ENCODE data around the gene BTRC. TPM values are rescaled to one million over a fixed set of nuclear protein-coding genes. Genes with fewer than 3 reads are reported as not detected.

Gene BTRC
- polyA plus RNA-seq, 5 donors, result 22.7 to 26.1 (median 25.7) TPM

DNA sequence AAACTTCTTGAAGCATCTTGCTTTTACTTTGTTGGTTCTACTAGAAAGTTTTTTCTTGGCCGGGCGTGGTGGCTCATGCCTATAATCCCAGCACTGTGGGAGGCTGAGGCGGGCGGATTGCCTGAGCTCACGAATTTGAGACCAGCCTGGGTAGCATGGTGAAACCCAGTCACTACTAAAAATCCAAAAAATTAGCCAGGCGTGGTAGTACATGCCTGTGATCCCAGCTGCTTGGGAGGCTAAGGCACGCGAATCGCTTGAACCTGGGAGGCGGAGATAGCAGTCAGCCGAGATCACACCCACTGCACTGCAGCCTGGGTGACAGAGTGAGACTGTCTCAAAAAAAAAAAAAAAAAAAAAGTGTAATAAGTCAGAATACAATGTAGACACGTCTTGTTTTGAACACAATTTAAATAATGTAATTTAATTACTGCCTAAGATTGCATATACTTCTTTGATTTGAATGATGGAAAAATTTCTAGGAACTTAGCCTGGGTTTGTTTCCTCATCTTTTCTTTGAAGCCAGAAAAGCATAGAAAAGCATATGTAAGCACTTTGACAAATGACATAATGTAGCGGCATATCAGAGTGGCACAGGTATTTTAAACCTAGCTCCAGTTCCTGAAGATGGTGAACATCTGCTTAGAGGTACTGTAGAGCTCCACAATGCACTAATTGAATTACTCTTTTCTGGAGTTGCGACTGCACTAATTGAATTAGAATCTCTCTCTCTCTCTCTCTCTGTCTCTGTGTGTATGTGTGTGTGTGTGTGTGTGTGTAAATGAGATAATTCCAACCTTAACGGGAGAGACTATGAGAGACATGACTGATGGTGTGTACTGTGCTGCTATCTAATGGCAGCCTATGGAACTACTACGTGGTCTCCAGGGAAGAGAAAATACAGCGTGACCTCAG lies 87.8 kb downstream of the BTRC start:
- DNase-seq, result peak; percentile 24 to 46

DNA sequence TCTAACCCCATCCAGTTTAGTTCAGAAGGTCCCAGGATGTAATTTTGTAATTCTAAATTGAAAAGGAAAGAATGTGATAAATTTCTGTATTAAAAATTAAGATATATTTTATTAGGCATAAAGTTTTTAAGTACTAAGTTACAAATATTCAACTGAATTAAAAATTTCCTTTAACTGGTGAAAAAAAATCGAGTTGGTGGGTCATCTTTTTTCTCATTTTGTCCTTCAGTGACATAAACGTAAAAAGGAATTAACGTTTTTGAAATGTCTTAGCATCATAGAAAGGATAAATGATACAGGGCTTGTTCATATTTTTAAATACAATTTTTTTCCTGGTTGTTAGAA lies 88.5 kb downstream of the BTRC start:
- no peak for DNase-seq

DNA sequence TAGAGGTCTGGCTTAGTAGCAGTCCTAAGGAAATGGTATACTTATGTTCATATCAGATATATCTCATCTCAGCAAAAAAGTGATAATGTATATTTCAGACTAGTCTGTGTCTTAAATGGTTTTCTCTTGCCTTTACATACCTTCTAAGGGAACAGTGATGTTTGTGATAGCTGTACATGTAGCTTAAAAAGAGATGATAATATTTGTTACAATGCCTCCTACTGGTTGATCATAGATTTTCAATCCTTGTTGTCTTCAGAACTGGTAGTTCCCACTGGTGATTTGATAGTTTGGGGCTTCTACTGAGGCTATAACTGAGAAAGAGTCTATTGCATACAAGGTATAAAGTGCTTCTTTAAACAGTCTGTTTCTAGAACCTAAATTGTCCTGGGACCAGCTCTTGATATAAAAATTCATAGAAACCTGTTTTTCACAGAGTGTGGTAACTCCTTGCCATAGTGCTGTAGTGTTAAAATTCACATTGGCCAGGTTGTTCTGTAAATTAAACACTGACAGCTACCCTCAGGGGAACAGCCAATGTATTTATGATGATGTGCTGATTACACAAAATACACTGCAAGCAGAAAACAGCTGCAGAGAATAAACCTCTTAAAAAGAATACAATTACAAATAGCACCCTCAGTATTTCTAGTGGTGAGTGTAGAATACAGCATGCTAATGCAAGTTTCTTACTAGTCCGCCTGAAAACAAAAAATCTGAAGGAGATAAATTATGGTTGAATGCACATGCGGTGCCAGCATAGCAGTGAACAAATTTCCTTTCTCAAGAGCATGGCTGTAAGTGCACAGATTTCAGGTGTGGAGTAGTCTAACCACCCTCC lies 90.3 kb downstream of the BTRC start:
- no peak for DNase-seq

DNA sequence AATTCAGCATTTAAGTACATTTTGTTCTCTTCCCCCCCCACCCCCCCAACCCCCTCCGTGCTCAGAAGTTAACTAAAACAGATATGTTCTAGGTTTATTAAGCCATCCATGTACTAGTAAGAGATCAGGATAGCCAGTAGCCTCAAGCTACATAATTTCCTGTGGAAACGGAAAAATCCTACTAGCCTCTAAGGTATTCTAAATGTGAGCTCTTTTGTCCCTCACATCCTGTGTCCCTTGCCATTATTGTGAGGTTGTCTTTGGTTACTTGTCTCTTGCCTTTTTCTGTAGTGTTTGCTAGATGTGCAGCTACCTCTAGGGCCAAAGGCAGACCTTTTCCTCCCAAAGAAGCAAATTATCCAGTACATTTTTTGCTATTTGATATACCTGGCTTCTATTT lies 92.1 kb downstream of the BTRC start:
- DNase-seq, result no peak

DNA sequence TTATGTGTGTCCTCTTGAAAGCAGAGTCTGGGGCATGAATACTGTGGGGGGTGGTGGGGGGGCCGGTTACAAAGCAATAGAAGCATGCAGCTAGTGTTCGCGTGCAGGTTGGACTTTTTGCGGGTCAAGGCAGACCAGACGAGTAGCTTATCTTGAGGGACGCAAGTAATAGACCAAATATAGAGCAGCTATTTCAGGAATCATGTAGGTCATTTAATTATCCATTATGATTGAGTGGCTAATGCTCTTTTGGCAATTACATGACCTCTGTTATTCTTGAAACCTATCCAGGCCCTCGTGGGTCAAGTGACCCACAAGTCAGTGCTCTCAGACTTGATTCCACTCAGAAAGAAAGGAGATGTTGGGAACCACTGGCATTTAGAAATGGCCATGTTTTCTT lies 93.0 kb downstream of the BTRC start:
- no peak for DNase-seq

DNA sequence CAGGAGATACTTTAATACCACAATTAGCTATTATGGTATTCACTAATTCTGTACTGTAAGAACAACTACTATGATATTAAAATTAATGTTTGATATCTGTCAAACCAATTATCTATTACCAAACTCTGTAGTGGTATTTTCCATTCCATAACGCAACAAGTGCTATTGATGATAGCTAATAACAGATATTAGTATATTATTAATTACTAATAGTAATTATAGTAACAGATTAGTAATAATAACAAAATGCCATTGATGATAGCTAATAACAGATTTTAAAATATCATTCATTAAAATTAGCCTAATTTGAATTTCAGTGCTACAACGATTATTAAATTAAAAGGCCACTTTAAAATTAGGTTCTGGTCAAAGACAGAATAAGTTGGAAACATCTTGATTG lies 93.5 kb downstream of the BTRC start:
- no peak for DNase-seq

DNA sequence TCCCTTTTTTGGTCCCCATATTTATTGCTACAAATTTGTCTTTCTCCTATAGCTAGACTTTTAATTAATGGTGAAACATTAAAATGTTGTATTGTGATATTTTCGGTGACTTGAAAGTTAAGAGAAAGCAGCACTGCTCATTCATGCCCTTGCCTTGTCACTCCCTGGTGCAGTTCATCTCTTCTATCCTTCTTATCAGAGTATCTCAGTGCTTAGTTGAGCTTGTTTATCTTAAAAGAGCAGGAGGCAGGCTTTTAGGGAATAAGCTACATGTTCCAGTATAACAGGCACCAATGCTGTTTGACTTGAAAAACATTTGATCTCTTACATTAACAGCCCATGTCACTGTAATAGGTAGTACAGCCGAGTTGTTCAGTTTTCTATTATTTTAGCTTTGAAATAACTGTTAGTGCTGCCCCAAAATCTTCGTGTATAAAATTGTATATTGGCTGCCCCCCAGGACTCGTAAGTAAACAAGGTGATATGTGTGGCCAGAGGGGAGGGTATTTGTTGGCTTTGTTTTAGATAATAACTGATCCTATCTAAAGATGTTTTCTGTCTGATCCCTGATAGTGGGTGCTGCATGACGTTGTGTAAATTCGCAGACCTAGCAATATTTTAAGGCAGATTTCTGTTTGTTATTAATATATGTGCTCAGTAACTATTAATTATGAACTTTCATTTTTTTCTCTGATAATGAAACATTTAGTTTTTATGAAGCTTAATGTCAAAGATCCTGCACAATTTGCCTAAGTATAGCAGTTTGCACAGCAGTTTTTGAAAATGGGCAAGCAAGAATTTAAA lies 96.5 kb downstream of the BTRC start:
- DNase-seq, result no peak

DNA sequence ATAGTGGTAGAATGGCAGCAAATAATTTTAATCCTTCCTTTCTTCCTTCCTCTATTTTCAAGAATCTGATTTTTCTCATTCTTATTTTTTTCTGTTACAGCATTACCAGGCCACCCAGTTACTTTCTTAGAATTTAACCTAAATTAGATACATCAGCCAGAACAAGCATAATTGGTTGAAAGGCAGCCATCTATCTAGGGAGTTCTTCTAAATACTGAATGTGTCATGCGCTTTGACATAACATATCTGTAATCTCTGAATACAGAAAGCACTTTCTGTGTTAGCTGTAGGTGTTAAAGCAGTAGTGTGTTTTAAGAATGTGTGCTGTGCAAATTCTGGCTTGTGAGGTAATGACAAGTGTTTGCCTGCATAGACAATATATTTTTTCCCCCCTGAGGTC lies 97.3 kb downstream of the BTRC start:
- no peak for DNase-seq

DNA sequence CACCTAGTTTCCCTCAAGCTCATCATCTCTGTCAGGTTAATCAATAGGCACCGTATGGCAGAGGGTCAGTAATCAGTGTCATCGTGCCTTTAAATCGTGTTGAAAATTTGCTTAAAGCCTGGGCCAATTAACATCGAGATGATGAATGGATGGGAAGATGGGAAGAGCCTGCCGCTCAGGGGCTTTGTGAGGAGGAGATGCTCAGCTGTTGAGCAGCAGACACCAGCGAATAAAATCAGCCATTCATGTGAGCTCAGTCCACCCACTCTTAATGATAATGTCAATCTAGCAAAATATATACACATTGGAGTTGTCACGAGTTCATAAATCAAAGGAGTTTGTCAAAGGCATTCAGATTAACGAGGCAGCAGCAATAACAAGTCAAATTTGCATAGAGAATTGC lies 97.7 kb downstream of the BTRC start:
- DNase-seq, result no peak

DNA sequence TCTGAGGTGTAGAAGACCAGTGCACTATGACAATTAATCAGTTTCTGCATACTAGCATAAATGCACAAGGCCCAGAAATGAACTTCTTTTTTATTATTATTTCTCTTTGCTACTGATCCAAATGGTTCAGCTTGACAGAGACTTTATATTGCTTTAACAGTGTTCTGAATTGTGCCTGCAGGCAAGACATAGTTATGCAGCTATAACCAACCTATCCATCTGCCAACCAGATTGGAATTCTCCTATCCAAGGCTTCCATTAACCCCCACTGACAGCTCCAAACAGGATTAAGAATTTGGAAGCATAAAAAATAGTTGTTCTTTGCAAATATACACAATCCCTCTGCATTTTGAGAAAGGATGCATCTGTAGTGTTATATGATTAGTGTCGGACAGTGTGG lies 98.2 kb downstream of the BTRC start:
- no peak for DNase-seq

DNA sequence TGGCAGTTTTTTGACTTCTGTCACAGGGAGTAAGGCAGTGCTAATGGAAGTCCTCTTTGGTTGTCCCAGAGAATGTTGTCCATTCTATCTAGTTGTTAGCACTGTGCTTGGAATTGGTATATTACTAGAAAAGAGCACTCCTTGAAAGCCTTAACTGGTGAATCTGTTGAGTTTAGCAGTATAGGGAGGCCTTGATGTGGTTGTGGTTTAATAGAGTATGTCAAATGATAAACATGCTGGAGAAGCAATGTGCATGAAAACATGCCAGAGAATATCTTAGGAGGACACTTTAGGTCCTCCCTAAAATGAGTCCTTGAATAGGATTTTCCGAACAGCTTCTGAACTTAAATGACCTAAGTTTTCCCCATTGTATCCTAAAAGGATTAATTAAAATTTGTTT lies 98.6 kb downstream of the BTRC start:
- DNase-seq, result no peak

DNA sequence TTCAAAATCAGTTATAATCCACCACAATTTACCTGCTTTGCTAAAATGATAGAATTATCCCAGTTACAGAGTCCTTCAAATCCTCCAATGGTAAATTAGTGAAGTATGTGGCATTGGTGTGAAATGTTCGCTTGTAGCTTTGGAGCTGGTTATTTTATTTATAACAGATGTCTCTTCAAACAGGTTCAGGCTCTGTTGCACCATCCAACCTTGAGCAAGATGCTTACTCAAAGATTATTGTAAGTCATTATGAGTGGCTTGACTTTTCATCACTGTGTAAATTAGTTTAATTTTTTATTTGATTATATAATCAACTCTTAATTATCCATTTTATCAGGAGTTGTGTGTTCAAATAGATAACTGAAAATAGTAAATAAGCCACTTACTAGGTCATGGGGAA lies 99.4 kb downstream of the BTRC start:
- no peak for DNase-seq

DNA sequence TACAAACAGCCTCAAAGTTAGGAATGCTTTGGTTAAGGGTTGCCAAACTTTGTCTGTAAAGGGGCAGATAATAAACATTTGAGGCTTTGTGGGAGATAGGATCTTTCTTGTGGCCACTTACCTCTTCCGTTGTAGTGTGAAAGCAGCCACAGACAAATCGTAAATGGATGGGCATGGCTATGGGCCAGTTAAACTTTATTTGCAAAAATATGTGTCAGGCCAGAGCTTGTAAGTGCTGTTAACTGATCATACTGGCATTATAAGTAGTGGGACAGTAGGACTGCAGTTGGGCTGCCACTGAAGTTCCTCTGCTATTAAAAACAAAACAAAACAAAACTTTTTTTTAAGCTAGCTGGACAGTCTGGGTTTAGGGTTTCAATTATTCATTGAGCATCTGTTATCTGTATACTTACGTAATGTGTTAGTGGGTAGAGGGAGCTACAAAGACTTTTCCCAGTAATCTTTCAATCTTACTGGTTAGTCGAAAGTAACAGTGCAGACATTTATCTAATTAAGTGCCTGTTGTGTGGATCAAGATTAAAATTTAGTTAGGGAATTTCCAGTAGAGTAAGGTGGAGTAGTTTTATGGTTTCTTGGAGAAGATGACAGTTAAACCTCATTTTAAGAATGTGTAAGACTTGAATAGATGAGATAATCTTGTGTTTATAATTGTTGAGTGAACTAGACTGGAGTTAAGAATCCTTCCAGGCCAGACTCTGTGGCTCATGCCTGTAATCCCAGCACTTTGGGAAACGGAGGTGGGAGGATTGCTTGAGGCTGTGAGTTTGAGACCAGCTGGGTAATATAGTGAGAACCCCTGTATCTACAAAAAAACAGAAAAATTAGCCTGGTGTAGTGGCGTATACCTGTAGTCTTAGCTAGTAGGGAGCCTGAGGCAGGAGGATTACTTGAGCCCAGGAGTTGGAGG lies 100.1 kb downstream of the BTRC start:
- no peak for DNase-seq

DNA sequence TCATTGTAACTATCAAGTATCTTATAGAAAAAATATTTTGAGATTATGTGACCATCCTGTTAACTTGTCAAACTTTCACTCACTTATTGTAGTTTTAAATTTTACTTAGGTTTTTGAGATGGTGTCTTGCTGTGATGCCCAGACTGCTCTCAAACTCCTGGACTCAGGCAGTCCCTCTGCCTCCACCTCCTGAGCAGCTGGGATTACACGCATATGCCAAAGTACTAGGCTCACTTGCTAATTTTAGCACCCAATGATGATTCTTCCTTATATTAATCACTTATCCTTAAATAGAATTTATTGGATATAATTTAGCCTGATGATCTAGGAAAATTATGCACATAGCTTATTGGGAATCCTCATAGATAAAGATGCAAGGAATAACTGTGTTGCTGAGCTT lies 104.9 kb downstream of the BTRC start:
- DNase-seq, result no peak

DNA sequence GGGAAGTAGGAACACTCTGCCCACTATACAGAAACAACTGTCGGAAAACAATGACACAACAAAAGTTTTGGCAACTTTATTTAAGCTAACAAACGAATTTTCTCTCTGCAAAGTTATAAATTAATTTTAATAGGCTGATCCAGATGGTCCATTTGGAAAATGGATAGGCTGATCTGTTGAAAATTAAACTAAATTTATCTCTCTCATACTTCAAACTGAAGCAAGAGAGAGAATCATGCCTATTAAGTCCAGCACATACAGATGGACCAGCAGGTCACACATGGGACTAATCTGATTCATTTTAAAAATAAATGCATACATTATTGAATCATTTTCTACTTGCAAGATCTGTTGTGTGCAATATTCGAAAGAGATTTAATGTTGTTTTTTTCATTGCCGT lies 110.1 kb downstream of the BTRC start:
- DNase-seq, result no peak

DNA sequence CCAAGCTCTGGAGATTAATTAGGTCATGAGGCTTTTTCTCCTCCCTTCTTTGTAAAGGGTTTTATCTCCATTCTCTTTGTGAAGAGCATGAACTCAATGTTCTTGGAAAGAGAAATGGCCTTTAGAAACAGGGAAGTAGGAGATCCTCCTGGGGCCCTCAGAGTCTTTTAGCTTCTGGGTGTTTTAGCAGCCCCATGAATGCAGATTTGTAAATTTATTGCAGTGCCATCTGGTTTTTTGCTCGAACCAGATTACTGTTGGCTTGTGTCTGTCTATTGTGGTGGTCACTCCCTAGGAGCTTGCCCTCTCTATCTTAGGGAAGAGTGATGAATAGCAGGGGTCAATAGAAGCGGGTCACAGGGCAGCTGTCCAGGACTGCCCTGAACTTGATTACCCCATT lies 110.6 kb downstream of the BTRC start:
- no peak for DNase-seq

DNA sequence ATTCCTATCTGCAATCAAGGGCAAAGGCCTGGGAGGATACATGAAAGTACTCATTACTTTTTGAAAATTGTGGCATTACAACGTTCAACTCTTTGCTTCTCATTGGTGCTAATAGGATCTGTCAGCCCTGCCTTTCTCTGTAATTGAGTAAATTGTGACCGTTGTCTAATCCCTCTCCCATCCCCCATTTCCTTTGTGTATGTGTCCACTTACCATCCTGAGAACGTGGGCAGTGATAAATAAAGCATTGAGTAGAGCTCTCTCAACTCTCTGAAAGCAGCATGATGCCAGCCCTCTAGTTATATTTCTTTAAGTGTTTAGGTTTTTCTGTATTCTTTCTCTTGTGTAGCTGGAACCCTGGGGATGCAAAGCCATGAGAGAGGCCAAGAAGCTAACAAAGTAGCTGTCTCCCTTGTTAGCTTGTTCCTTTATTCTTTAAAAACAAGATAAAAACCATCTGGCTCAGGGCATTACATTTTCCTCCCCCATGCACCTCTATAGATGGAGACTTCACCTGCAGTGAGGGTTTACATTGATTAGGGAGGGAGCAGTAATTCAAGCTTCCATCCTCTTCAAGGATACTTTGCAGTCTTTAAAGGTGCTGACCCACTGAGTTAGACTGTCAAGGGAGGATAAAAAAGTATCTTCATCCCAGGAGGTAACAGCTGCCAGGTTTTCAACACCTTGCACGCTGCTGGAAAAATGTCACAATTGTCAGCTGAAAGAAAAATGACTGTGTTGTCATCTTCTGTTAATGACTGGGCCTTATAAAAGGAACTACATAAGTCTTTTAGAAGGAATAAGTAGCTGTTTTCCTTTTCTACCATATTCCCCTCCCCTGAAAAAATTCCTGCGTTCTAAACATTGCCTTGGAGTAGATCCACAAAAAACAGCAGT lies 112.3 kb downstream of the BTRC start:
- DNase-seq, result no peak

DNA sequence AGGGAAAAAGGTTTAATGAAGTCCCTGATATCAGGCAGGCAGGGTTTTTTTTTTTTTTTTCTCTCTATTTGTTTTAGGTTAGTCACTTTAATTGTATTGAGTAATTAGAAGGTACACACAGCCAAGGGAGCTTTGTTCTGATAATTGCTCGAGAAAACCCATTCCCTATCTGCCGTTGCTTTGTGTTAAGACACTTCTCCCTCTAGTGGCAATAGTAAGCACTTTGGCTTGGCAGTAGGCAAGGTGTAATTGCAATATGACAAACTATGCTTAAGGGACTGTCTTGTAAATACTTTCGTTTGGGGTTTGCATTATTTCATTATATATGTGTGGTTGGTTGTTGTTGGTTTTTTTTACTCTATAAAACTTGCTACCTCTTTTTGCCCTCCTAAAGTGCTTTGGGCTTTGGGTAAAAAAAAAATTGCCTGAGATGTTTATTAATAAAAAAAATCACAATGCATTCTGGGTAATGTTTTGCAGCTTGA lies 113.4 kb downstream of the BTRC start:
- peak in 1 of 2 donors; percentile 47 for DNase-seq

DNA sequence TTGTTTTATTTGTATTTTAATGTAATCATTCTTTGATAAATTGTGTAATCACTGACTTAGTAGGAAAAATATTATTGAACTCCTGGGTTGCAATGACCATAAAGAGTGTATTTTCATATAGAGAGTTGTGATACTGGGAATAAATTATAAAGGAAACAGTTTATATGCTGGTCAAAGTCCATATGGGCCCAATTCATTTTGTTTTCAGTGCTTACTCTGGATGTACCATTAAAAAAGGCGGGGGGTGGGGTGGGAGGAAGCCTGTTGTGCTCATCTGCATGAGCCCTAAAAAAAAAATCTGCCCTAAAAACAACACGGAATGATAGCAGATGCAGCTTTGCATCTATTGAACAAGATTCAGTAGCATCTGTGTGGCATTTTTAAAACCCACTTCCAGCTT lies 114.2 kb downstream of the BTRC start:
- no peak for DNase-seq

DNA sequence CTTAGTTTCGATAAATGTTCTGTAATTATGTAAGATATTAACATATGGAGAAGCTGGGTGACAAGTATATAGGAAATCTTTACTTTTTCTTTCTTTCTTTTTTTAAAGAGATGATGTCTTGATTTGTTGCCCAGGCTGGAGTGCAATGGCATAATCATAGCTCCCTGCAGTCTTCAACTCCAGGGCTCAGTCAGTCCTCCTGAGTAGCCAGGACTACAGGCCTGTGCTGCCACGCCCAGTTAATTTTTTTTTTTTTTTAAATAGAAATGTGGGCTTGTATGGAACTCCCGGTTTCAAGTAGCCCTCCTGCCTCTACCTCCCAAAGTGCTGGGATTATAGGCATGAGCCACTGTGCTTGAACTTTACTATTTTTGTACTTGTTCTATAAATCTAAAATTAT lies 122.4 kb downstream of the BTRC start:
- no peak for DNase-seq

Data from right lung (tissue), 5 donors.